ENCODE measurements around the gene LTBP1.

Gene LTBP1

GRCh38 chr2:33321876-33322483 lies 375.2 kb downstream of the LTBP1 start:
- no peak for DNase-seq

GRCh38 chr2:33322612-33323011 lies 375.9 kb downstream of the LTBP1 start:
- no peak for DNase-seq

GRCh38 chr2:33323957-33324356 lies 377.2 kb downstream of the LTBP1 start:
- DNase-seq = no peak

- DNase-seq = no peak
These were observed 379.3 kb downstream of the LTBP1 start for GRCh38 chr2:33326100-33326499.

- DNase-seq = no peak
These were observed 386.7 kb downstream of the LTBP1 start for GRCh38 chr2:33333433-33333832.

- DNase-seq = no peak
These were observed 387.3 kb downstream of the LTBP1 start for GRCh38 chr2:33334083-33334482.

GRCh38 chr2:33335516-33335915 lies 388.8 kb downstream of the LTBP1 start:
- no peak for DNase-seq

- DNase-seq = no peak
These were observed 389.4 kb downstream of the LTBP1 start for GRCh38 chr2:33336036-33336625.

GRCh38 chr2:33337385-33337960 lies 390.7 kb downstream of the LTBP1 start:
- DNase-seq = no peak

- no peak for DNase-seq
These were observed 391.2 kb downstream of the LTBP1 start for GRCh38 chr2:33337981-33338380.

- DNase-seq = no peak
These were observed 392.5 kb downstream of the LTBP1 start for GRCh38 chr2:33339269-33339668.

GRCh38 chr2:33340280-33340679 lies 393.5 kb downstream of the LTBP1 start:
- DNase-seq = no peak

GRCh38 chr2:33342171-33342570 lies 395.4 kb downstream of the LTBP1 start:
- DNase-seq = no peak

GRCh38 chr2:33342705-33343104 lies 396.0 kb downstream of the LTBP1 start:
- DNase-seq = no peak

GRCh38 chr2:33343387-33343895 lies 396.7 kb downstream of the LTBP1 start:
- DNase-seq = no peak

GRCh38 chr2:33344230-33344629 lies 397.5 kb downstream of the LTBP1 start:
- DNase-seq = no peak

GRCh38 chr2:33347856-33348255 lies 401.1 kb downstream of the LTBP1 start:
- DNase-seq = no peak

GRCh38 chr2:33350632-33351031 lies 403.9 kb downstream of the LTBP1 start:
- DNase-seq = no peak

GRCh38 chr2:33351781-33352180 lies 405.0 kb downstream of the LTBP1 start:
- DNase-seq = no peak

- no peak for DNase-seq
These were observed 408.2 kb downstream of the LTBP1 start for GRCh38 chr2:33354981-33355380.

GRCh38 chr2:33358878-33359277 lies 412.1 kb downstream of the LTBP1 start:
- DNase-seq = no peak

GRCh38 chr2:33363325-33364298 lies 416.9 kb downstream of the LTBP1 start:
- DNase-seq = no peak

- DNase-seq = no peak
These were observed 418.7 kb downstream of the LTBP1 start for GRCh38 chr2:33365264-33365970.

Data from CD4-positive, alpha-beta T cell treated with Interferon gamma for 1 hour (primary cell).